NCI-H526 (cell line): ENCODE measurements around the gene AIFM2.

ENCODE experiments used
- DNase-seq, 2 experiments: peaks; one replicate each; lab custom pipeline; 2025; lab: John Stamatoyannopoulos, UW

The AIFM2 gene

DNA sequence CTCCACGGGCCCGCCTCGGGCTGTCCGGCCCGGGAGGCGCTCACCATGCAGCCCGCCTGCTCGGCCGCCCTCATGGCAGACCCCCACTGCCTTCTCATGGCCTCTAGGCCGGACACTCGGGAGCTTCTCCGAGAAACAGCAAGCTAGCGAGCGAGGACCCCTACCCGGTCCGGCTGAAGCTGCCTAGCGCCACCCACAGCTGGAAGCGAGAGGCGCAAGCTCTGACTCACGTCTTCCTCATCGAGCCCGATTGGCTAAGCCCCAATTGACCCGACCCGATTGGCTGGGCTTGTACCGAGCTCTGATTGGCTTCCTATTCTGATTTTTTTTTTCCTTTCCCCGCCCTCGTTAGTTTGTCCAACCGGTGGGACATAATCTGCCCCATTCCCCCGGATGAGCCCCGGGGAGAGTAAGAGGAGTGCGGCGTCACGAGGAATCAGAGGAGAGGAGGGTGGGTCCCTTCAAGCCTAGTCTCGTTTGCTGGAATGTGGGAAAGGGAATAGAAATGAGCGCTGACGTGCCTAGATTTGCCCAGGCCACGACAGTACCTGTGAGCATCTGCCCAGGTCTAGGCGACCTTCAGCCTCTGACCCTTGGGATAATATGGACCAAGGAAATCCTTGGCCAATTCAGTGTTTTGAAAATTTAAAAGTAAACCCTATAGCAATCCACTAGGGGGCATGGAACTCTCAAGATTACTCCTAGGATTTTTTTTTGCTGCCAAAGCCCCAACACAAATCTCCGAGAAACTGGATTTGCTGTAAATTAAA is 14.0 kb upstream of the AIFM2 start, which contains the start of gene TYSND1:
Gene TYSND1, minus strand, starts transcription at position 212 of the 770 bp plus-strand sequence. Its CDS starts 114 bp downstream, at position 98.
- DNase-seq, result peak; percentile 95 to 97

- peak in 1 of 2 experiments; percentile 67 for DNase-seq
Measured at GRCh38 chr10:70145666-70146488, 13.3 kb upstream of the AIFM2 start.

DNA sequence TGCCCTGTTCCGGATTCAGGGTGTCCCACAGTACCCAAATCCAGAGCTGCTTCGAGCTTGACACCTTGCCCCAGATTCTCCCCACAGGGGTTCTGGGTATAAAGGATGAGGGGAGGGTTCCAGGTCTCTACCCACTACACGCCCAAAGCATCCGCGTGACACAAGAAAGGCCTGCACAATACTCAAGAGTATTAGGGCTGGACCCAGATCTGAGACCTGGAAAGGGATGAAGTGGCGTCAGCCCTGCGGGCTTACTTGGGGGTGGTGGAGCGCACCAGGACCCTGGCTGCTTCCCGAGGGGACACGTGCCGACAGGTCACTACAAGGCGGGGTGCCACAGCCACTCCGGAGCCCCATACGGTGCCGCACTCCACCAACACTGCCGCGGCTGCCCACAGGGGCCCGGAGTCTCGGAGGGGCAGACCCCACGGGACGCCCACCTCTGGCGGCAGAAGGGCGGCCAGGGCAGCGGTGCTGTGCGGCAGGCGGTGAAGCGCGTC is 12.6 kb upstream of the AIFM2 start:
- DNase-seq, result peak in 1 of 2 experiments; percentile 38

- no peak for DNase-seq
Measured at GRCh38 chr10:70144372-70145110, 11.9 kb upstream of the AIFM2 start.

DNA sequence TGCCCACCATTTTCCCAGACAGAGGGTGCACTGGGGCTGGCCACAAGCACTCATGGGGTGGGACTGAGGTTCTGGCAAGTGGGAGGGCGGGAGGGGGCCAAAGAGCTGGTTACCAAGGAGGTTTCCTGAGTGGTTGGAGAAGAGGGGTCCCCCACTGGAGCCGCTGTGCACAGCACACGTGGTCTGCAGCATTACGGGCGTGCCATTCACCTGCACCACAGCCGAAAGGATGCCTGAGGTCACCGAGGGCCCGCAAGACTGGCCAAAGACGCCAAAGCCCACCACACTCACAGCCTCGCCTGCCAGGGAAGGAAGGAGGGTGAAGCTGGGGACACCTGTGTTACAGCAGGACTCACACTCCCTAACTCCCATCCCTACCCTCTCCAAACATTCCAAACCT is 9.9 kb upstream of the AIFM2 start:
- DNase-seq, result no peak

DNA sequence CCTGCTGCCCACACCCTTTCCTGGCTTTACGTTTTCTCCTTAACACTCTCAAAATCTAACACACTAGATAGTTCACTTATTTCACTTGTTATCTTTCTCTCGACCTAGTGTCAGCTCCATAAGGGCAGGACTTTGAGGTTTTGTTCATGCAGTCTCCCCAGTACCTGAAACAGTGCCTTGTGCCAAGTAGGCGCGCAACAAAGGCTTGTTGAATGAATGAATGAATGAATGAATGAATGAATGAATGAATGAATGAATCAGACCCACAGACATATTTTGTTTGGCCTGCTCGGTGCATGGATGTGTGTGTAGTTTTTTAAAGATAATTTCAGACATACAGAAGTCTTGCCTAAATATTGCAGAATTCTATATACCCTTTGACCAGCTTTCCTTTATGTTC is 7.7 kb upstream of the AIFM2 start:
- no peak for DNase-seq

DNA sequence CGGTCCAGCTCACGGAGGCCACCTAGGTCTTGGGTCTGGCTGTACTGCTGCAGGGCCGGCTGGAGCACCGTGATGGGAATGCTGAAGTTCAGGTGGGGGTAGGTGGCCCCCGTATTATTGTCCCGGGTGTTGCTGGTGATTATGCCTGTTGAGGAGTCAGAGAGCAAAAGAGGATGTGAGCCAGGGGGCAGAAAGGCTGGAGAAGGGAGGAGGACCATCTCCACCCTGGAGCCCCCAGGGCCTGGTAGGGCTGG is 7.3 kb upstream of the AIFM2 start:
- DNase-seq, result no peak

- peak in 1 of 2 experiments; percentile 3 for DNase-seq
Measured at GRCh38 chr10:70139151-70139996, 6.7 kb upstream of the AIFM2 start.

- no peak for DNase-seq
Measured at GRCh38 chr10:70137927-70138883, 5.6 kb upstream of the AIFM2 start.

GRCh38 chr10:70137135-70137534 is 4.5 kb upstream of the AIFM2 start:
- no peak for DNase-seq

- no peak for DNase-seq
Measured at GRCh38 chr10:70135684-70136083, 3.1 kb upstream of the AIFM2 start.

DNA sequence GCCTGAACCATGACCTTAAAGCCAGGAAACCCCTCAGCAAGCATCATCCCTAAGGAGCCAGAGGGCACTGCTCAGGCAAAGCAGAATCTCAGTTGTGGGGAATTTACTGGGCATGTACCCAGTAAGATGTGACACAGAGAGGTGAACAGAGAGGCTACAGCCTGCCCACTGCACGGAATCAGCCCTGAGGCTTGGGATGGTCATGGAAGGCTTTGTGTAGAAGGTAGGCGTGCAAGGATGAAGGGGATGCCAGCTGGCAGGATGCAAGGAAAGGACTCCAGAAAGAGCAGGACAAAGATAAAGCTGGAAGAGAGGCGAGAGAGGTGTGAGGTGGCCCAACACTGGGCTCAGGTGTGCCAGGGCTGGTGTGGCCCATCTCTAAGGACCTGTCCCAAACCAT is 2.4 kb upstream of the AIFM2 start:
- DNase-seq, result no peak

GRCh38 chr10:70131560-70131937 is 1.1 kb downstream of the AIFM2 start:
- DNase-seq, result peak in 1 of 2 experiments; percentile 11

DNA sequence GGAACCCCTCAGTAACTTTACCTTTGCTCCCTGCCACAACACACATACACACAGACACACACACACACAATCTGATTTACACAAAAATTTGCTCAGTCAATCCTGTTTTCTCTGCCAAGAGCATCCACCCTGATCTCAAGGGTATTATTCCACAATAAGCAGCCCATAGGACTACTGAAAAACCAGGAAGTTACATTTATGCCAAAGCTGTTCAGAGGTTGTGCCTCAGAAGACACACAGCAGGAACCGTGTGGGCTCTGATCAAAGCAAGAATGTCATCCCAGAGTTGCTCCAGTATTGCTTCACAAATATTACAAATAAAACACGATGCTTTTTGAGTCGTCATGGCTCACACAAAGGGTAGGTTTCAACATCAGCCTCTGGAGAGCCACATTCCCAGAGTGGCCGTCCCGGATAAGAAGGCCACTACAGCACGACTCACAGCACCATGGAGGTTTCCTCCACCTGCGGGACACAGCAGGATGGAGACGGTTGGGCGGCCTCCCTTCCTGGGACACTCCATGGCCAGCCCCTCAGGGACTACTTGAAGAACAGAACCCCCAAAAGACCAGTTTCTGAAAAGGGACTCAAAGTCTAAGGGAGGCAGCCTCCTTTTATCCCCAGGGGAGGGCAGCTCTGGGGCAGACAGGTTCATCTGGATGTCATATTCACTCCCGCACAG is 1.6 kb downstream of the AIFM2 start:
- DNase-seq, result no peak

DNA sequence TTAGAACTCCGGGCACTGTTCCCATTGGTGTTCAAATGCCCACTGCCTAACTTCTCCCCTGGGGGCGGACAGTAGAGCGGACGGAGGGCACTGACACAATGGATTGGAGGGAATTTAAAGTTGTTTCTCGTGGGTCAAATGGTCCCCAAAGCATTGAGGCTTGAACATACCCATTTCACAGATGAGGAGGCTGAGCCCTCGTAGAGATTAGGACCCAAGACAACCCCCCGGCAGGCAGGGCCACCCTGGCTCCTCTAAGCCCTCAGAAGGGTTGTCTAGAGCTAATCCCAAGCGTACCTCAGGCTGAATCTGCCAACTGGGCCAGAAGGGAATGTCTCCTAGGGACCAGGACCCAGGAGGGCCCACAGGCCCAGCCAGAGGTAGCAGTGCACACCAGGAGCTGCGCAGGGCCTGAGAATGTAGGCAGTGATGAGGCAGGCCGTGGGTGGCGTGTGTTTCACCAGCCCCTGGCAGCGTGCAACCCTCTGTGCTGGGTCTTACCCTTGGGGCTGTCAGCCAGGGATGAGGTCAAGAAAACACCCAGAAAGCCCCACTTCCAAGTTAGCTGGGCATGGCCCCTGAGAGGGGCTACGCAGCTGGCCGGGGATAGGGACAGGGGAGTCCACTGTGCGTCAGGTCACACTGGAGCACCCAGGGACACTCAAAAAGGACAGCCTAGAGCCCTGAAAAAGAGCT is 5.8 kb downstream of the AIFM2 start:
- no peak for DNase-seq

DNA sequence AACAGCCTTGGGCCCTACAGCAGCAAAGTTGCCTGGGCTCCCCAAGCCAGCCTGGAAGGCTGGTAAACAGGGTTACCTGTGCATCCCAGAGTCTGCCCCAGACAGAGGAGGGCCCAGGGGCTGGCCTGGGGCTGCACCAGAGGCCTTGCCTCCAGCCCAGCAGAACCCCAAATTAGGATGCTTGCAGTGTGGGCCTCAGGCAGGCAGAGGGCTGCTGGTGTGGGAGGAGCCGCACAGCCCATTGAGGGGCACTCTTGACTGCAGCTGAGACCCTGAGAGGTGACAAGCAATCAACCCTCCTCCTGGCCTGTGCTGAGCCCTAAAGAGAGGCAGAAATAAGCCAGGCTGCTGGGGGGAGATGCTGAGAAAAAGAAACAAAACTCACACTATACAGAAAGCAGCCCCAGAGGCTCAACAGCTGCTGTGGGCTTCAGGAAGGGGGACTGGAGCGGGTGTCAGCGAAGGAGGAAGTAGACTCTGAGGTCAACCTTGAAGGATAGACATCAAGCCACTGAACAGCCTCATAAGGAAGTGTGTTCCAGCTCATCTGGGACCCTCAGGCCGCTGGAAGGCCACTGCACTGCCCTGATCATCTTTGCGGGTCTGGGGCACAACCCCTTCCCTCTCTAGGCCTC is 6.6 kb downstream of the AIFM2 start:
- DNase-seq, result no peak

DNA sequence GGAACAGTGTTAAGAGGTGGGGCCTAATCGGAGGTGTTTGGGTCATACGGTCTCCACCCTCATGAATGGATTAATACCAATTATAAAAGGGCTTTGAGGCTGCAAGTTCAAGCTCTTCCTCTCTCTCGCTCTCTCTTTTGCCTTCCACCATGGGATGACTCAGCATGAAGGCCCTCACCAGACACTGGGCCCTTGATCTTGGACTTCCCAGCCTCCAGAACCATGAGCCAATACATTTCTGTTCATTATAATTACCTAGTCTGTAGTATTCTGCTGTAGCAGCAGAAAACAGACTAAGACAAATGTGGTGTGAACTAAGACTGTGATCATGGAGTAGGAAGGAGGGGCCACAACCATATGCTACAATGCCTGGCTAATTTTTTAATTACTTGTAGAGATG is 7.7 kb downstream of the AIFM2 start:
- no peak for DNase-seq

GRCh38 chr10:70124415-70124814 is 8.2 kb downstream of the AIFM2 start:
- DNase-seq, result no peak

DNA sequence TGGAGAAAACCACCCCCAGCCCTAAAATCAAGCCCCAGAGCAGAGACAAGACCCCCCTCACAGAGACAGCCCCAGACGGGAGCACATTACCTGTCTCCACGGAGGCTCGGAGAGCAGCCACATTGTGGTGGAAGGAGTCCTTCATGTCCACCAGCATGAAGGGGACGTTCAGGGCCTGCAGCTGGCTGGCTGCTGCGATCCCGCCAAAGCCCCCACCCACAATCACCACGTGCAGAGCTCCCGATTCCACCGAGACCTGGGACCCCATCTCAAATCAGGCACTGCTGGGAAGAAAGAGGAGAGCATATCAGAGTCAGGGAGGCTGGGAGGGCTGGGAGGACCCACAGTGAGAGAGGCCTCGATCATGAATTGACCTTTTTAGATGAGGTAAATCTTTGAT is 8.8 kb downstream of the AIFM2 start:
- DNase-seq, result no peak
